UCSD-AML1 (cell line): ENCODE results near the gene C14orf180.

Experiments
- DNase-seq: peaks from one replicate; lab custom pipeline; 2025; ENCODE audit not compliant: unreplicated experiment; lab: John Stamatoyannopoulos, UW

C14orf180 gene

GRCh38 chr14:104579507-104579906, at the start of gene C14orf180:
C14orf180 (plus strand) TSS chr14:104579764; CDS start chr14:104586431, 6,667 bp downstream.
- DNase-seq: no peak

DNA sequence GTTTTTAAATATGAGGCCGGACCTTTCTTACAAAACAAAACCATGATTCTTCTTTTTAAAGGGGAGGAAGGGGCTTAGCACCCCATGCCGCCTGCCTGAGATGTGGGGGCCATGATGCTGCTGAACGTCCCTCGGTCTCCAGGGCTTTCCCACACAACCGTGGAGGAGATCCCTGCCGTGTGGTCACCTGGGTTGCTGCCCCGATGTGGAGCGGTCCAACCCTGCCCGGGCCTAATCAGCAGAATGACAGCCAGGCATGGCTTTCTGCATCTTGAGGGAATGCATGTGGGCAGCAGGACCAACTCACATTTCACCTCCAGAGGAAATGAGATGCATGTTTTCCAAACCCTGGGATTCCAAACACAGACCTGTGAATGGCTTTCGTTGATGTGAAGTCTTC, 48.9 kb upstream of the C14orf180 start:
- DNase-seq: no peak

DNA sequence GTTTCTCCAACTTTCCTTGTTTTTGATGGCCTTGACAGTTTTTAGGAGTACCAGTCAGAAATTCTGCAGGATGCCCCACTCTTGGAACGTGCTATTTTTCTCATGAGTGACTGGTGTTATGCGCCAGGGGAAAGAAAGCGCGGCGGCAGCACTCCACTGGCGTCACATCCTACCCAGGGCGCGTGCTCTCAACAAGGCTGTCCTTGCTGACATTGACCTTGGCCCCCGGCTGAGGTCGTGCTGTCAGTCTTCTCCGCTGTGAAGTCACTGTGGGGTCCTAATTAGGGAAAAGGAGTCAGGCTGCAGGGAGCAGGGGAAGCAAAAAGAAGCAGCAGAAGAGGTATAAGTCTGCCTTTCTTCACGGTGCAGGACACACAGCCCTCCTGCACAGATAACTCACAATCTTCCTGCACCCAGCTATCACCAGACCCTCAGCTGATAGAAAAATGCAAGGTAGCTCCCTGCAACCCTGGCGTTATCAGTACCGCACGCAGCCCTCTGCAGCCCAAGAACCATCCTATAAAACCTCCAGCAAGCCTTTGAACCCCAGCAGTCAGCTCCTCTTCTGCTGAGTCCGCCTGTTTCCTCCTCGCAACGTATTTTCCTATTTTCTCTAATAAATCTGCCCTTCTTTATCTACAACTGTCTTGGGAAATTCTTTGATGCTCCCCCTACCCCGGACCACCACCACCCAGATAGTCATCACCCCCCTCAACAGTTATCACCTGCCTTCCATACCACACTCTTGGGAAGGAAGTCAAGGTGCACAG, 48.0 kb upstream of the C14orf180 start:
- DNase-seq: no peak

DNA sequence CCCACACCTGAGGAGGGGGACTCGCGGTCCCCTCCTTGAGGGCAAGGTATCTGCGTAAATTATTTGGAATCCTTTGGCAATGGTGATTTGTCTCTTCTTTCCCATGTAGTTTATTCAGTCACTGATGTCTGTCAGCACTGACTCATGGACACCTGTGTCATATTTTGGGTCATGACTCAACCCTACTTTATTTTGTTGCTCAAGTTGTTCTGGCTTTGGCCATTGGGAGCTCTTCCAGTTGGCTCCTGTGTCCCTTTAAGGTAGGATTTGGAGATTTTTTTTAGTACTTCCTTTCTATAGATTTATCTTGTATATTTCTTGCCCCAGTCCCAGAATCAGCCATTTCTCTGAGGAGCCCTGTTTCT, 47.4 kb upstream of the C14orf180 start:
- DNase-seq: no peak

DNA sequence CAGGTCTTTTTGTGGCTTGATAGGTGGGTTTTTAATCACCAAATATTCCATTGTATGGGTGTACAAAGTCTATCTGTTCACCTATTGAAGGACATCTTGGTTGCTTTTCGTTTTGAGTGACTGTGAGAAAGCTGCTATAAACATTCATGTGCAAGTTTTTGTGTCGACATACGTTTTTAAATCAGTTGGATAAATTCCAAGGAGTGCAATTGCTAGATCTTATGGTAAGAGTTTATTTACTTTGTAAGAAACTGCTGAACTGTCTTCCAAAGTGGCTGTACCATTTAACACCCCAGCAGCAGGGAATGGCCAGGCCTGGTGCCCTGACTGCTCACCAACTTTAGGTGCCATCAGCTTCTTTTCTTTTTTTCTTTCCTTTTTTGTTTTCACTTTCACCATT, 45.5 kb upstream of the C14orf180 start:
- DNase-seq: no peak

DNA sequence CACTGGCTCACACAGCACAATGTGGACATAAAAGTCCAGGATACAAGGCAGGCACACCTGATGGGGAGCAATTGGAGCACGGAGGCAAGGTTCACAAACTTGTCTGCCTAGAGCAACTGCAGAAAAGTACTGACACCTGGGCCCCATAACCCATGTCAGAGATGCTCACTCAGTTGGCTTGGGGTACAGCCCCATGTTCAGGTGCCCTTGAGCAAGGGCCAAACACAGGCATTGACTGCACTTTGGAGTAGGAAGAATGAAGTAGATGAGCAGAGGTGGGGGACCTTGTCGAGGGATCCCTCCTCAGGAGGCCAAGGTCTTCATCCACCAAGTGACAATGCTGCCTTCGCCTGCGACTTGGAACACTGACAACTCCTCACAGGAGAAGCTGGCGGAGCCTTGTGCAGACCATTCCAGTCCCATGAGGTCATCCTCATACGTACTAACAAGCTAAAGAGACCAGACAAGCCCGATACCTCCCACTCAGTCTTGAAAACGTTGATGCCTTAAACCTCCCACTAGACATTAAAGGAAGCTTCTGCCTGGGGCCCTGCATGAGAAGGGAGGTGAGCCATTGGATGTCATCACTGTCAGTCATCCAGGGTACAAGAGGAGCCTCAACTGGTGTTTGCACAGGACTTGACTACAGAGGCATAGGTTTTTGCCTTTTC, 42.5 kb upstream of the C14orf180 start:
- DNase-seq: no peak

GRCh38 chr14:104537613-104537988, 42.0 kb upstream of the C14orf180 start:
- DNase-seq: peak; percentile 22

DNA sequence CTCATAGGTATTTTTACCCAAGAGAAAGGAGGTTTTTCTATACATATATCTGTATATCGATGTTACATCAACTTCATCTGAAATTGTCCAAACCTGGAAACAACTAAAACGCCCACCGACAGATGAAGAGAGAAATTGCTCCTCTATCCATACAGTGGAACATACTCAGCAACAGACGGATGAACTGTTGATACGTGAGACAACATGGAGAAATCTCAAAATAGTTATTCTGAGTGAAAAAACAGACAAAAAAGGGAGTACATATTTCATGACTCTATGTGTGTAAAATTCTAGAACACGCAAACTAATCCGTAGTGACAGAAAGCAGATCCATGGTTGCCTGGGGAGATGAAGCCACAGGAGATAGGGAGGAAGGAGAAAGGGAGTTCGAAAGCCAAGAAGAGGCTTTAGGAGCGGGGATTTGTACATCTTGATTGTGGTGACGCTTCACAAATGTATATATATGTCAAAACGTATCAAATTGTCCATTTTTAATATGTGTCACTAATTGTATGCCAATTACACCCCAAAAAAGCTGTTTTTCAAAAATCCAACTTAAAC, 37.6 kb upstream of the C14orf180 start:
- no peak for DNase-seq

- DNase-seq: no peak
Measured at GRCh38 chr14:104542871-104543830, 36.4 kb upstream of the C14orf180 start.

DNA sequence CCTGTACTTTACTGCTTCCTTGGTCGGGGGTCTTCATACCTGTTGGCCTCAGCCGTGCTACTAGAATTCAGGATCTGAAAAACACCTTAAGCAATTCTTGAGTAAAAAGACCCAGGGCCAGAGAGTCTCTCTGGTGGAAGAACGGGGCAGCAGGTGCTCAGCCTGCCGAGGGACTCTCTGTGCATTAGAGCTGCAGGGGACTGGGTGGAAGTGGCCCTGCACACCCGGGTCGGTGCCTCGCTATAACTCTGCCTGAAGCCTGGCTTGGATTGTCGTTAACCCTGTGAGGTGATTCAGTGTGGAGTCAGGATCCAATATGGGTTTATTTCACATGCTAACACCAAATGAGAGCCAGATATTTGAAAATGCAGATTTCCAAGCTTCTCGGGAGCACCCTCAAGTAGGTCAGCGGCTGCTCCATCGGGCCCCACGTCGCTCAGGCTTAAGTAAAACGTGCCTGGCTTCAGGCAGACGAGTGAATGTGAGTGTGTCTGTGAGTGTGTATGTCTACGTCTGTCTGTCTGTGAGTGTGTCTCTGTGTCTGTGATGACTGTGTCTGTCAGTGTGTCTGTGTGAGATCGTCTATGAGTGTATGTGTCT, 35.1 kb upstream of the C14orf180 start:
- DNase-seq: no peak

DNA sequence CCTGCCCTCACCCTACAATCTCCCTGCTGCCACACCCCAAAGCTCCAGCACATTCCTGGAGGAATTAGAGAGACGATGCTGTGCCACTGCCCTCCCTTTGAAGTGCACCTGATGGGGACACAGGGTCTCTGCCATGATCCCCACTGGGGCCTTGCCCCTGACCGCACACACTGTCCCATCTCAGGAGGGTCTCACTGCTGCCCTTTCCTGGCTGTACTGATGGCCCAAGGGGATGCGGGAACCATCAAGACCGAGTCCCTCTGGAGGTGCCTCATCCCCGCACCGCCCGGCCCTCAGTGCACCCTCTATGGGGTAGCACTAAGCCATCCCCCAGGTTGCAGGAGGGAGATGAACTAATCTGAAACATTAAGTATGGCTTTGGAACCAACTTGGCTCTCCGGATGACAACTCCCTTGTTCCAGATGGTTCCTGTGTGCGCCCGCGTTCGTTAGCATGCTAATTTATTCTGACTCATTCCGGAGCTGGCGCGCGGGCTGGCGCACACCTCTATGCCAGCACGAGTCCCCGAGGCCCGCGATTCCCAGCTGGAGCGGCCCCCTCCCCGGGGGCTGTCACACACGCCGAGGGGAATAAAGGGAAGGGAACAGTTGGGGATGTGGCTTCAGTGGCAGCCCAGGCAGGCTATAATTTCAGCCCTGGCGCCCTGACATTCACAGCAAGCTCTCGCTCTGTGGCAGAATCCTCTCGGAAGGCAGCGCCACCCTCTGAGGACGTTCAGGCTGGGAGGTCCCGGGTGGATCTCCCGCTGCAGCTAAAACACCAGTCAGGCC, 34.2 kb upstream of the C14orf180 start:
- no peak for DNase-seq

DNA sequence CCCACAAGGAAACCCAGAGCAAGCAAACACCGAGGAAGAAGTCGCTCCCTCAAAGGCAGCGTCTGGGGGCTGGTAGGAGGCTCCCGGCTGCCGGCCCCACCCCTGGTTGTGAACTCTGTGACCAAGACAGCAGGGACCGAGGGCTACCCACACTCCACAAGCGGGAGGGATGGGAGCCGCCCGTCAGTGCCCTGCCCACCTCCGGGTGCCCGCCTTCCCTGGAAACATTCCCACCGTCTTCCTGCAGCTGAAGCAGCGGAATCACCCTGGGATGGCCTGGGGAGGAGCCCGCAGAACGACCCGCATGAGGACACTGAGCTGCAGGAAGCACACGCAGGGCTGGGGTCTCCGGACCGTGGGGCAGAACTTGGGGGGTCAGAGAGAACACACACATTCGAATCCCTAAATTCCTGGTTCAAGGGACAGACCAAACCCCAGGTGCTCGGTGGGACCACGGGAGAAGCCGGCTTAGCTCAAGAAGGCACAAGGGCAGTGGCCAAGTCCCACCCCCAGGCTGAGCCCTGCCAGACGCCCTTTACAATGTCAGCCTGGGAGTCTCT, 33.5 kb upstream of the C14orf180 start:
- DNase-seq: no peak

GRCh38 chr14:104546591-104547309, 32.8 kb upstream of the C14orf180 start:
- no peak for DNase-seq

- DNase-seq: no peak
Measured at GRCh38 chr14:104547310-104547997, 32.1 kb upstream of the C14orf180 start.

DNA sequence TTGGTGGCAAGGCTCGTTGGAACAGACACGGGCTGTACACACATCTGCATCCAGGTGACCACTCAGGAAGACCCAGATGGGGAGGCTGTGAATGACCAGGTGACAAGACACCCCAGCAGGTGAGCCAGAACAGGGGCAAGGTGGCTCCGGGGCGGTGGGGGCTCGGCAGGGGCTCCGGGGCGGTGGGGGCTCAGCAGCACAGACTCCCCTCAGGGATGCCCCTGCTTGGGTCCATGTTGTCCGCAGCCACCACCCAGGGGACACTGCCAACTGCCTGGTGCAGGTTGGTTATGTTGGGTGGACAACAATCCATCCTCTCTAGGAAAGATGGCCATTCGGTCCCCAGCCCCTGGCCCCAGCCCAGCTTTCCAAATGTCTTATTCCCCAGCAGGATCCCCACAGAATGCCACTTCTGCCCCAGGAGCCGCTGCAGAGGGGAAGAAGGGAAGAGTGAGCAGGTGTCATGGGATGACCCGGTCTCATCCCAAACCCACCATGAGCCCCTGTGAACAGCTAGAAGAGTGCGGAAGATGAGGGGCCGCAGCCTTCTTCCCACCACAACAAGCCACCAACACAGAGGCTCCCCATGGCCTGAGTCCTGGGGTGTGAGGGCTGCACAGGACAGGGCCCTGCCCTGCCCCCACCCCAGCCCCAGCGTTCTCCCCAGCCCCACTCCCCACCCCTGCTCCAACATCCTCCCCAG, 31.4 kb upstream of the C14orf180 start:
- DNase-seq: no peak

DNA sequence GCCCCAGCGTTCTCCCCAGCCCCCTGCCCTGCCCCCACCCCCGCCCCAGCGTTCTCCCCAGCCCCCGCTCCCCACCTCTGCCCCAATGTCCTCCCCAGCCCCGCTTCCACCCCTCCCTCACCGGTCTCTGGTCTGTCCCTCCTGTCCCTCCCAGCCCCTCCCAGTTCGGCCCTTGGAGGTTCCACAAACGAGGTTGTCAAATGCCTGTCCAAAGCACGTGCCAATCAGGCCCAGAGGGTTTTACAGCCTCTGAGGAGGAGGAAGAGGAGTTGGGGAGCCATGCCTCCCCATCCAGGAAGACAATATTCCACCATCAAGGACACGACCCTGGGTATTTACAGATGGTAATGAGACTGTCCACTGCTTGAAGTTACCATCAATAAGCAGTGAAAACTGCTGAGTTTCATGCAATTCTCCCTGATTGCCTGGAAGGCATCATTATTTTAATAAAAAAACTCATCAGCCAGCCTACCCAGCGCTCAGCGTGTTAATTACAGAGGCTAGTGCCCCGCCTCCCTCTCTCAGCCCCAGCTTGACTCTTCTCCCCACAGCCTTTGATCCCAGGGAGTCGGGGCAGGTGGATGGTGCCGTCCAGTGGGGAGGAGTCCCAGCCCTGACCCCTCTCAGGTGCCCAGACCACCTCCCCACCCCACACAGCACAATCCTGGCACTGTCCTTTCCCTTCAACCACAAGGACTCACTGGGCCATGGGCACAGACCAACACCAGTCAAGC, 30.6 kb upstream of the C14orf180 start:
- no peak for DNase-seq
